ENCODE measurements around the gene CYBC1. TPM values are rescaled to one million over a fixed set of nuclear protein-coding genes. Genes with fewer than 3 reads are reported as not detected.

The CYBC1 gene
- total RNA-seq, 2 experiments from 2014 or later: 470 to 679 TPM

DNA sequence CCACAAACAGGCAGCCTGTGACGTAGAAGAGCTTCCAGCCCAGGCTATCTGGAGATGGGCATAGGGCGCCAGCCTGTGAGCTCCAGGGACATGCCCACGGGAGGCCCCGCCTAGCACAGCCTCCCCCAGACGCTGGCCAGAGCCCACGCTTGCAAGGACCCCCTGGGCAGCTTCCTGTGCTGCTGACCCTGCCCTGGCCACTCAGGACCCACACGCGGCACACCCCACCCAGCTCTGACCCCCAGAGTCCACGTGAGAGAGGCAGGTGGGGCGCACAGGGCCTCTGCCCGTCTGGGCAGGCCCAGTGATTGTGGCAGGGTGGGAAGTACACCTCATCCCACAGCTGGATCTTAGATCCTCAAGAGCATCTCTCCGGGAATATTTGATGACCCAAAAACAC, 3.9 kb downstream of the CYBC1 start:
- Histone ChIP-seq H3K4me3 (ENCODE audit: low read depth, low read length, poor library complexity, severe bottlenecking) (no peak overlapping the region), H3K4me2 (ENCODE audit: low read length) (no peak overlapping the region), H3K27ac (ENCODE audit: low read depth, low read length, poor library complexity, severe bottlenecking) (no peak overlapping the region), H4K20me1 (ENCODE audit: insufficient read depth, low read length) (peaks cover 3% of the 10 kb centered on the region), H2AFZ (ENCODE audit: low read length) (no peak overlapping the region), H3K9me2 (ENCODE audit: insufficient read depth, low read length) (no peaks in the 10 kb centered on the region), H3K79me2 (ENCODE audit: insufficient read depth, low read depth, low read length) (peaks cover 39% of the 10 kb centered on the region), H3K4me1 (ENCODE audit: insufficient read depth, low read length, poor library complexity, severe bottlenecking) (peaks cover 39% of the 10 kb centered on the region), H3K9me3 (ENCODE audit: low read length) (no peaks in the 10 kb centered on the region), H3K36me3 (ENCODE audit: insufficient read depth, low read length) (peaks cover 74% of the 10 kb centered on the region)
- no TSS peak for BruUV-seq (replicated peaks)
- CTCF ChIA-PET (ENCODE audit: unreplicated experiment): no interaction called here
- no peak for DNase-seq (ENCODE audit: low spot score)
- POLR2A ChIA-PET: interaction anchor here (0.6 kb wide), 1 partner anchor 53 kb away, joined by 3 read pairs; no protein-coding TSS in a partner anchor
- TF ChIP-seq CTCF (conservative IDR thresholded peaks at IDR 0.05; ENCODE audit: low read length): no peak
- no peak for TF ChIP-seq EZH2phosphoT487 (IDR thresholded peaks at IDR 0.05; ENCODE audit: borderline replicate concordance, low read depth, low read length)
- intact Hi-C loops (cut with micrococcal nuclease; ENCODE audit: unreplicated experiment): no loop called here

GRCh38 chr17:82446124-82446523, 4.4 kb downstream of the CYBC1 start:
- Histone ChIP-seq H3K4me1 (ENCODE audit: insufficient read depth, low read length, poor library complexity, severe bottlenecking) (peaks cover 34% of the 10 kb centered on the region), H4K20me1 (ENCODE audit: insufficient read depth, low read length) (peaks cover 3% of the 10 kb centered on the region), H3K9me2 (ENCODE audit: insufficient read depth, low read length) (no peaks in the 10 kb centered on the region), H3K79me2 (ENCODE audit: insufficient read depth, low read depth, low read length) (peaks cover 36% of the 10 kb centered on the region), H3K4me2 (ENCODE audit: low read length) (no peak overlapping the region), H3K36me3 (ENCODE audit: insufficient read depth, low read length) (peaks cover 79% of the 10 kb centered on the region), H3K4me3 (ENCODE audit: low read depth, low read length, poor library complexity, severe bottlenecking) (no peak overlapping the region), H3K27ac (ENCODE audit: low read depth, low read length, poor library complexity, severe bottlenecking) (no peak overlapping the region), H2AFZ (ENCODE audit: low read length) (no peak overlapping the region), H3K9me3 (ENCODE audit: low read length) (no peaks in the 10 kb centered on the region)
- no TSS peak for BruUV-seq (replicated peaks)
- ChIA-PET CTCF (ENCODE audit: unreplicated experiment) (no interaction called here), POLR2A (no interaction called here)
- DNase-seq (ENCODE audit: low spot score): no peak
- no peak for TF ChIP-seq CTCF (conservative IDR thresholded peaks at IDR 0.05; ENCODE audit: low read length)
- no peak for TF ChIP-seq EZH2phosphoT487 (IDR thresholded peaks at IDR 0.05; ENCODE audit: borderline replicate concordance, low read depth, low read length)
- intact Hi-C loops (cut with micrococcal nuclease; ENCODE audit: unreplicated experiment): no loop called here

GRCh38 chr17:82445542-82445941, 5.0 kb downstream of the CYBC1 start:
- H3K4me3 ChIP-seq (ENCODE audit: low read depth, low read length, poor library complexity, severe bottlenecking): no peak overlapping the region
- DNase-seq (ENCODE audit: low spot score): no peak
- TF ChIP-seq CTCF (conservative IDR thresholded peaks at IDR 0.05; ENCODE audit: low read length) (no peak), EZH2phosphoT487 (IDR thresholded peaks at IDR 0.05; ENCODE audit: borderline replicate concordance, low read depth, low read length) (no peak)
- H4K20me1 ChIP-seq (ENCODE audit: insufficient read depth, low read length): peaks cover 3% of the 10 kb centered on the region
- no peak overlapping the region for H3K4me2 ChIP-seq (ENCODE audit: low read length)
- no TSS peak for BruUV-seq (replicated peaks)
- CTCF ChIA-PET (ENCODE audit: unreplicated experiment): no interaction called here
- H3K79me2 ChIP-seq (ENCODE audit: insufficient read depth, low read depth, low read length): peaks cover 33% of the 10 kb centered on the region
- peaks cover 85% of the 10 kb centered on the region for H3K36me3 ChIP-seq (ENCODE audit: insufficient read depth, low read length)
- no peak overlapping the region for H2AFZ ChIP-seq (ENCODE audit: low read length)
- peaks cover 31% of the 10 kb centered on the region for H3K4me1 ChIP-seq (ENCODE audit: insufficient read depth, low read length, poor library complexity, severe bottlenecking)
- no peaks in the 10 kb centered on the region for H3K9me3 ChIP-seq (ENCODE audit: low read length)
- no peaks in the 10 kb centered on the region for H3K9me2 ChIP-seq (ENCODE audit: insufficient read depth, low read length)
- no peak overlapping the region for H3K27ac ChIP-seq (ENCODE audit: low read depth, low read length, poor library complexity, severe bottlenecking)
- POLR2A ChIA-PET: interaction anchor here (0.6 kb wide), 1 partner anchor 83 kb away, joined by 4 read pairs; no protein-coding TSS in a partner anchor
- intact Hi-C loops (cut with micrococcal nuclease; ENCODE audit: unreplicated experiment): no loop called here
